ENCODE results near the gene SORCS2. TPM values are rescaled to one million over a fixed set of nuclear protein-coding genes. Genes with fewer than 3 reads are reported as not detected.

The SORCS2 gene
- total and polyA plus RNA-seq, 2 donors (not counting 1 experiment from before 2014, with no cell fraction given) = not detected

DNA sequence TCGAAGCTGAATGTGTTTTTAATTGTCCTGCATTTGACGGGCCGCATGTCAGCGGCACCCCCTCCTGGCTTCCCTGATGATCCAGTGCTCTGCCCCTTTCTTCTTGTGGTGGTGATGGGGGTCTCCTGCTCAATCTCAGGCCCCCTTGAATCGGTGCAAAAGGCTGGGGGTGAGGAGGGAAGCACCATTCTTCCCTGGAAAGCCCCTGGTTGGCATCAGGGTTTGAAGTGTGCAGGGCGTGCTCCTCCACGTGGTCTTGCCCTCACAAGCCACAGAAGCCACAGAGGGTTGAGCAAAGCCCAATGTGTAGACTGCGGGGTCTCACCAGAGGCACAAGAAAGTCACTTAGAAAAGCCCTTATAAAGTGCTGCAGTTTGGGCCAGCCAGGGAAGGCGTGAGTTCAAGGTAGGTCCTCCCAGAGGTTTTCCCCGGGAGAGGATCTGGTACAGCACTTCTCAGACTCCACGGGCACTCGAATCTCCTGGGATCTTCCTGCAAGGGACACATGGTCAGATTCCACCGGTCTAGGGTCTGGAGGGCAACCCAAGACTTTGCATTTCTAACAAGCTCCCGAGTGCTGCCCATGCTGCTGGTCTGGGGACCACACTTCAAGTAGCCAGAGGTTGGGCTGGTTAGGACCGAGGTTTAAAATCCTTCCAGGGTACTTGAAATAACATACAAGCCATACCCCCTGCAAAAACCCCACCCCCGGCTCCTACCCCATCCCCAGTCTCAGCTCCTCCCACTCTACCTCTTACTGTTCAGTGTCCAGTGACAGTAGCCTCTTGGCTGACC, 207.3 kb downstream of the SORCS2 start:
- ATAC-seq (ENCODE audit: low read depth) (no peak), DNase-seq (no peak)
- H3K4me2 ChIP-seq (replicated peaks; ENCODE audit: low read depth, low read length, poor library complexity, severe bottlenecking) = no peak overlapping the region
- TF ChIP-seq, protein P1, sequence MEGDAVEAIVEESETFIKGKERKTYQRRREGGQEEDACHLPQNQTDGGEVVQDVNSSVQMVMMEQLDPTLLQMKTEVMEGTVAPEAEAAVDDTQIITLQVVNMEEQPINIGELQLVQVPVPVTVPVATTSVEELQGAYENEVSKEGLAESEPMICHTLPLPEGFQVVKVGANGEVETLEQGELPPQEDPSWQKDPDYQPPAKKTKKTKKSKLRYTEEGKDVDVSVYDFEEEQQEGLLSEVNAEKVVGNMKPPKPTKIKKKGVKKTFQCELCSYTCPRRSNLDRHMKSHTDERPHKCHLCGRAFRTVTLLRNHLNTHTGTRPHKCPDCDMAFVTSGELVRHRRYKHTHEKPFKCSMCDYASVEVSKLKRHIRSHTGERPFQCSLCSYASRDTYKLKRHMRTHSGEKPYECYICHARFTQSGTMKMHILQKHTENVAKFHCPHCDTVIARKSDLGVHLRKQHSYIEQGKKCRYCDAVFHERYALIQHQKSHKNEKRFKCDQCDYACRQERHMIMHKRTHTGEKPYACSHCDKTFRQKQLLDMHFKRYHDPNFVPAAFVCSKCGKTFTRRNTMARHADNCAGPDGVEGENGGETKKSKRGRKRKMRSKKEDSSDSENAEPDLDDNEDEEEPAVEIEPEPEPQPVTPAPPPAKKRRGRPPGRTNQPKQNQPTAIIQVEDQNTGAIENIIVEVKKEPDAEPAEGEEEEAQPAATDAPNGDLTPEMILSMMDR (IDR thresholded peaks at IDR 0.05) = no peak
- no peak for TF ChIP-seq EZH2 (IDR thresholded peaks at IDR 0.05; ENCODE audit: borderline replicate concordance, insufficient read depth, low read depth, low read length, poor library complexity, severe bottlenecking)
- H3K27me3 Mint-ChIP-seq = peaks cover 10% of the 10 kb centered on the region
- whole genome bisulfite sequencing (ENCODE audit: insufficient coverage) = 73% methylated on average over 15 of the region's 16 CpGs
- H3K4me3 Mint-ChIP-seq = no peak overlapping the region
- H3K27ac Mint-ChIP-seq = no peak overlapping the region
- H3K9ac ChIP-seq (ENCODE audit: low read length) = no peak overlapping the region
- H3K4me1 ChIP-seq (ENCODE audit: control insufficient read depth in 2 of 2, insufficient read depth in 2 of 2, low read length in 2 of 2) = no peaks in the 10 kb centered on the region
- H3K4me1 Mint-ChIP-seq = no peaks in the 10 kb centered on the region
- intact Hi-C loops (cut with micrococcal nuclease) = no loop called here
- H3K4me3 ChIP-seq (ENCODE audit: control extremely low read depth in 1 of 5, extremely low read depth in 1 of 5, insufficient read depth in 1 of 5, low read depth in 2 of 5, low read length in 4 of 5) = no peak overlapping the region
- ChIA-PET POLR2A (no interaction called here), CTCF (no interaction called here)
- H2AFZ ChIP-seq (ENCODE audit: insufficient read depth, low read depth, low read length, poor library complexity, severe bottlenecking) = no peak overlapping the region
- no peaks in the 10 kb centered on the region for H3K36me3 ChIP-seq (replicated peaks in 1 of 2; ENCODE audit: control extremely low read depth in 1 of 2, control insufficient read depth in 1 of 2, extremely low read depth in 1 of 2, insufficient read depth in 2 of 2, low read length in 1 of 2)
- H3K9me3 Mint-ChIP-seq (ENCODE audit: insufficient read depth) = peaks cover 9% of the 10 kb centered on the region
- no peak overlapping the region for H3K27ac ChIP-seq (ENCODE audit: low read length in 2 of 2)
- no peaks in the 10 kb centered on the region for H4K20me1 ChIP-seq (ENCODE audit: control insufficient read depth, insufficient read depth, low read length, poor library complexity, severe bottlenecking)
- no peaks in the 10 kb centered on the region for H3K27me3 ChIP-seq (replicated peaks in 1 of 4; ENCODE audit: control extremely low read depth in 1 of 4, control insufficient read depth in 3 of 4, insufficient read depth in 4 of 4, low read length in 3 of 4)
- H3K9me3 ChIP-seq (ENCODE audit: control extremely low read depth in 1 of 3, control insufficient read depth in 2 of 3, insufficient read depth in 1 of 3, low read length in 2 of 3) = peaks cover 0 to 3% (median 2%) of the 10 kb centered on the region in 3 donors
- no peaks in the 10 kb centered on the region for H3K79me2 ChIP-seq (ENCODE audit: control insufficient read depth, insufficient read depth, low read length)

DNA sequence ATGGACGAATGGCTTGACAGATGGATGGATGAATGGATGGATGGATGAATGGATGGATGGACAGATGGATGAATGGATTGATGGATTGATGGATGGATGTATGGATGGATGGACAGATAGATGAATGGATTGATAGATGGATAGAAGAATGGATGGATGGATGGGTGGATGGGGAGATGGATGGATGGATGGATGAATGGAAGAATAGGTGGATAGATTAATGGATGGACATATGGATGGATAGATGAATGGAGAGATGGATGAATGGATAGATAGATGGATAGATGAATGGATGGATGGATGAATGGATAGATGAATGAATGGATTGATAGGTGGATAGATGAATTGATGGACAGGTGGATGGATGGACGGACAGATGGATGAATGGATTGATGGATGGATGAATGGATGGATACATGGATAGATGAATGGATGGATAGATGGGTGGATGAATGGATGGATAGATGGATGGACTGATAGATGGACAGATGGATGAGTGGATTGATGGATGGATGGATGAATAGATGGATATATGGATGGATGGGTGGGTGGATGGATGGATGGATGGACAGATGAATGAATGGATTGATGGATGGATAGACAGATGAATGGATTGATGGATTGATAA, 208.4 kb downstream of the SORCS2 start:
- Mint-ChIP-seq H3K4me1 (no peaks in the 10 kb centered on the region), H3K9me3 (ENCODE audit: insufficient read depth) (peaks cover 9% of the 10 kb centered on the region), H3K27me3 (peaks cover 10% of the 10 kb centered on the region), H3K27ac (no peak overlapping the region), H3K4me3 (no peak overlapping the region)
- intact Hi-C loops (cut with micrococcal nuclease) = no loop called here
- H3K27ac ChIP-seq (ENCODE audit: low read length in 2 of 2) = no peak overlapping the region
- CTCF ChIA-PET = no interaction called here
- H3K27me3 ChIP-seq (replicated peaks in 1 of 4; ENCODE audit: control extremely low read depth in 1 of 4, control insufficient read depth in 3 of 4, insufficient read depth in 4 of 4, low read length in 3 of 4) = no peaks in the 10 kb centered on the region
- TF ChIP-seq, protein P1 (IDR thresholded peaks at IDR 0.05) = no peak
- TF ChIP-seq EZH2 (IDR thresholded peaks at IDR 0.05; ENCODE audit: borderline replicate concordance, insufficient read depth, low read depth, low read length, poor library complexity, severe bottlenecking) = no peak
- DNase-seq (no peak), ATAC-seq (ENCODE audit: low read depth) (no peak)
- POLR2A ChIA-PET = no interaction called here
- H4K20me1 ChIP-seq (ENCODE audit: control insufficient read depth, insufficient read depth, low read length, poor library complexity, severe bottlenecking) = no peaks in the 10 kb centered on the region
- H3K79me2 ChIP-seq (ENCODE audit: control insufficient read depth, insufficient read depth, low read length) = no peaks in the 10 kb centered on the region
- WGBS (ENCODE audit: insufficient coverage) = 61% methylated on average over 2 of the region's 2 CpGs
- H3K4me3 ChIP-seq (ENCODE audit: control extremely low read depth in 1 of 5, extremely low read depth in 1 of 5, insufficient read depth in 1 of 5, low read depth in 2 of 5, low read length in 4 of 5) = no peak overlapping the region
- H2AFZ ChIP-seq (ENCODE audit: insufficient read depth, low read depth, low read length, poor library complexity, severe bottlenecking) = no peak overlapping the region
- H3K9ac ChIP-seq (ENCODE audit: low read length) = no peak overlapping the region
- H3K36me3 ChIP-seq (replicated peaks in 1 of 2; ENCODE audit: control extremely low read depth in 1 of 2, control insufficient read depth in 1 of 2, extremely low read depth in 1 of 2, insufficient read depth in 2 of 2, low read length in 1 of 2) = no peaks in the 10 kb centered on the region
- peaks cover 0 to 3% (median 2%) of the 10 kb centered on the region in 3 donors for H3K9me3 ChIP-seq (ENCODE audit: control extremely low read depth in 1 of 3, control insufficient read depth in 2 of 3, insufficient read depth in 1 of 3, low read length in 2 of 3)
- no peaks in the 10 kb centered on the region for H3K4me1 ChIP-seq (ENCODE audit: control insufficient read depth in 2 of 2, insufficient read depth in 2 of 2, low read length in 2 of 2)
- no peak overlapping the region for H3K4me2 ChIP-seq (replicated peaks; ENCODE audit: low read depth, low read length, poor library complexity, severe bottlenecking)
